ENCODE data around the gene SLC51A. TPM values are rescaled to one million over a fixed set of nuclear protein-coding genes. Genes with fewer than 3 reads are reported as not detected.
"Not testable (repeated sequence)": the region's sequence is repeated elsewhere in the genome, so short reads cannot be mapped to it uniquely, and the experiment has no call there.

SLC51A gene
- total RNA-seq, 1 experiment from 2014 or later: not detected

DNA sequence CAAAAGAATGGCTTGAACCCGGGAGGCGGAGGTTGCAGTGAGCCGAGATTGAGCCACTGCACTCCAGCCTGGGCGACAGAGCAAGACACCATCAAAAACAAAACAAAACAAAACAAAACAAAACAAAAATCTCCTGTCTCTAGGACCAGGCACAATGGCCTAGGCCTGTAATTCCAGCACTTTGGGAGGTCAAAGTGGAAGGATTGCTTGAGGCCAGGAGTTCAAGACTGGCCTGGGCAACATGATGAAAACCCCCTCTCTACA is 32.2 kb upstream of the SLC51A start:
- not testable (repeated sequence) for H3K36me3 ChIP-seq; H3K4me3 ChIP-seq; DNase-seq (ENCODE audit: low read depth in 1 of 2, low spot score in 2 of 2); H3K27me3 ChIP-seq (replicated peaks); H3K27ac ChIP-seq; H3K4me1 ChIP-seq (replicated peaks); H3K9me3 ChIP-seq (replicated peaks)

DNA sequence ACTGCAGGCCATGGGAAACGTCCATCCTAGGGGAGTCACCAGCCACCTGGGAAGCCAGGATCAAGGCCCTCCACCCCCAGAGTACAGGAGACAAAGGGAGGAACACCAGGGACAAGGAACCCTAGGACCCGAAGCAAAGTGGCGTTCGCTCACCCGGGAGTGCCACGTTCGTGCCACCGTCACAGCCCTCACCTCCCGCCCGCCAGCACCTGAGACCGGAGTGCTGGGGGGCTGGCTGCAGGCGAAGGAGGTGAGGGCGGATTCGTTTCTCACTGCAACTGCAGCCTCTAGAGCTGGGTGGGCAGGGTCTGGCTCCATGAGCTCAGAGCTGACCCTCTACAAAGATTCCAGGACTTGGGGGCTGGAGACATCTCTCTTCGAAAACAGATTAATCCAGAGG is 31.5 kb upstream of the SLC51A start:
- Histone ChIP-seq H3K4me3 (no peak overlapping the region), H3K27me3 (replicated peaks) (no peaks in the 10 kb centered on the region), H3K36me3 (no peaks in the 10 kb centered on the region), H3K4me1 (replicated peaks) (no peaks in the 10 kb centered on the region), H3K9me3 (replicated peaks) (no peaks in the 10 kb centered on the region), H3K27ac (no peak overlapping the region)
- no peak for DNase-seq (ENCODE audit: low read depth in 1 of 2, low spot score in 2 of 2)

DNA sequence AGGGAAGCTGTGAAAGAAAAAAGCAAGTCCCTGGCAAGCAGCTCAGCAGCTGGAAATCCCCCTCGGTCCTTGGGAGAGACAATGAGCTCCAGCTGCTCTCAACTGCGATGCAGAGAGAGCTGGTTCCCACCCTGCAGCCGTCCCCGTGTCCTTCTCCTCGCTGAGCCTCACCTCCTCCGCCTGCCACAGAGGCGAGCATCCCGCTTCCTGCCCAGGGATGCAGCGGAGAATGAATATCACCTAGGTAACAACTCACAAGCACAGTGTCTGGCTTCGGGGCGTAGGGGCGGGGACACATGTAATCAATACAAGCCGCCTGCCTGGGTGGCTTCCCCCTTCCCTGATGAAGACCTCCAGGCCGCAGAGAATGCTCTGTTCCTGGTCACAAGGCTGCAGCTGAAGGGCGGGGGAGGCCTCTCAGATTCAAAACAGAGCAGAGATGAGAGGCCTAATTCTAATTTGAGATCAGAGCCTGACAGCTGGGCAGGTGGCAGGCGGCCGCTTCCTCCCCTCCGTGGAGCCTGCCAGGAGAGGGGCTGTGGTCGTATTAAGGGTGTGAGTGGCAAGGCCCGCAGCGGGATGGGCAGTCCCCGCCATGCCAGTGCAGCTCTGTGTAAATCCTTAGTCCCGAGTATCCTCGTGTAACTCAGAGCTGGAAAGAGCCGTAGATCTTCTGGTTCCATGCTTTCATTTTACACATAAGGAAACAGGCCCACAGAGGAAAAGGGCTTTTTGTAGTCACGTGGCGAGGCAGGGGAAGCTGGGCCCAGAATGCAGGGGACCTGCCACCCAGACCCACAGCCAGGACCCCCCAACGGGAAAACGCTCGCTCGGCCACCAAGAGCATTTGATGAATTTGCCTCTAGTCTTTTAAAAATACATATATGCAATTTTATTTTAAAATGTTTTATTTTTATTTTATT is 29.4 kb upstream of the SLC51A start:
- Histone ChIP-seq H3K36me3 (no peaks in the 10 kb centered on the region), H3K27ac (no peak overlapping the region), H3K27me3 (replicated peaks) (no peaks in the 10 kb centered on the region), H3K4me1 (replicated peaks) (no peaks in the 10 kb centered on the region), H3K9me3 (replicated peaks) (no peaks in the 10 kb centered on the region), H3K4me3 (no peak overlapping the region)
- DNase-seq (ENCODE audit: low read depth in 1 of 2, low spot score in 2 of 2): no peak

DNA sequence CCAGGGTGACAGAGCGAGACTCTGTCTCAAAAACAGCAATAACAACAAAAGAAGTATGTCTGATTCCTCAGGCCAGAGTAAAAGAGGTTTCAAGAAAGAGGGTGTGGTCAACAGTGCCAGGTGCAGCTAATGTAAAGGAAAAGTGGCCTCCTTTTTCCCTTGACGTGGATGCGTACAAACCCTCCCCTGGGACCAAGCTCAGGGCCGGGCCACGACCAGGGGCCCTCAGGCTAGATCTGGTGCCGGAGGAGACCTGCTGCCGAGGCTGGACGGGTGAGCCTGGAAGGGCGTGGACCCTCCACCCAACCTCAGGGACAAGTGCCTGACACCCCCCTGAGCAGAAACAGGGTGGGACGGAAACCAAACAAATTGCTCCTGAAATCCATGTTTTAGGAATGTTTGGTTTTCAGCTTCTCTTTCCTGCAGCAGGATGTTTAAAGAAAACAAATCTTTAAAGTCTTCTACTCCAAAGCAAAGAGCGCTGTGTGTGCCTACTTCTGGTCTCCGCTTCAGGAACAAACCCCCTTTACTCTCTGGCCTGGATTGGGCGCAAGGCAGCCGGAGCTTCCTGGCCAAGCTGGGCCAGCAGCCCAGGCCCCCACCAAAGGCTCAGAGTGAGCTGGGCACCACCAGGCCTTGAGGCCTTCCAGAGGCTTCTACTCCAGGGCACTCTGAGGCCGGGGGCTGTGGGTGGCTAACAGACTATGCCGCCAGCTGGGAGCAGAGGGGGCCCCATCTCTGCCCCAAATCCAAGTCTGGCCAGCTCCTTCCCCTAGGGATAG is 26.6 kb upstream of the SLC51A start:
- DNase-seq (ENCODE audit: low read depth in 1 of 2, low spot score in 2 of 2): no peak
- Histone ChIP-seq H3K36me3 (no peaks in the 10 kb centered on the region), H3K9me3 (replicated peaks) (no peaks in the 10 kb centered on the region), H3K4me3 (no peak overlapping the region), H3K27ac (no peak overlapping the region), H3K4me1 (replicated peaks) (no peaks in the 10 kb centered on the region), H3K27me3 (replicated peaks) (no peaks in the 10 kb centered on the region)

DNA sequence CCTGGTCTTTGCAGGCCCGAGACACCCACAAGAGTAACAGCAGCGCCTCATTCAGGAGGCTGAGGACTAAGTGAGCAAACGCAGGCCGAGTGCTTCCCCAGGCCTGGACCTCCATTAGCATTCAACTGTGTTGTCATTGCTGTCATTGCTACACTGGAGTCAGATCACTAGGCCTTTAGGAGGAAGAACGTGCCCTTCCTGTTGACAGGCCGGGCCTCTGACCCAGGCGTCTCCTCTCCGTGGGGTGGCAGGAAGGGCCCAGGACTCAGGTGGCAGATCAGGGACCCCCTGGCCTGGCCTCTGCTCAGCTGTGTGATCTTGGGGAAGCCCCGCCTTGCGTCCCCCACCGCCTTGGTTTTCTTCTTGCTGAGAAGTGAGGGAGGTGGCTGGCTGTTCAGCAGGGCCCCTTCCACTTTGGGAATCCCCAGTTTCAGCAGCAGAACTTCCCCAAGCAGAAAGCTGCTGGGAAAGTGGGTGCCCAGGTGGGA is 24.3 kb upstream of the SLC51A start:
- Histone ChIP-seq H3K9me3 (replicated peaks) (no peaks in the 10 kb centered on the region), H3K36me3 (no peaks in the 10 kb centered on the region)

DNA sequence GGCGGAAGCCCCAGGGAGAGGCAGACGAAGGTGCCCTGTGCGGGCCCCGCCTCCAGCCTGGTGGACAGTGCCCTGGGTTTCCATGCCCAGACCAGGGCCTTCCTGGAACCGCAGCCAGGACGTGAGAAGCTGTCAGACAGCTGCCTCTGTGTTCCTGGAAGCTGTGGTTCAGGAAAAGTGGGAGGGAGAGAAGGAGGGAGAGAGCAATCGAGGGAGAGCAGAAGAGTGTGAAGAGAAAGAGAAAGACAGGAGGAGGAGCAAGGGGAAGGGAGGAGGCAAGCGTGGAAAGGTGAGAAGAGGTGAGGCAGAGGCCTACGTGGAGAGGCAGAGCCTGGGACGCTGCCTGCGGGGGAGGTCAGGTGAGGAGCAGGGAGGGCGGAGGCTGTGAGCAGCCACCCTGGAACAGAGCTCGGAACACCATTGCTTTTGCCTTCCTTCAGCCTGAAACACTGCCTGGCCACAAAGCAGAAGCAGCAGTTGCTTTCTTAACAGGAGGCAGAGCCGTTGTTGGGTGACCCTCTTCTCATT is 23.7 kb upstream of the SLC51A start:
- H3K4me1 ChIP-seq (replicated peaks): no peaks in the 10 kb centered on the region
- no peaks in the 10 kb centered on the region for H3K9me3 ChIP-seq (replicated peaks)
- no peak overlapping the region for H3K4me3 ChIP-seq
- DNase-seq (ENCODE audit: low read depth in 1 of 2, low spot score in 2 of 2): no peak
- H3K36me3 ChIP-seq: no peaks in the 10 kb centered on the region
- no peaks in the 10 kb centered on the region for H3K27me3 ChIP-seq (replicated peaks)
- no peak overlapping the region for H3K27ac ChIP-seq

More for the DNA sequence above, 24.3 kb upstream of the SLC51A start:
- no peak overlapping the region for H3K27ac ChIP-seq
- no peaks in the 10 kb centered on the region for H3K4me1 ChIP-seq (replicated peaks)
- DNase-seq (ENCODE audit: low read depth in 1 of 2, low spot score in 2 of 2): no peak
- H3K27me3 ChIP-seq (replicated peaks): no peaks in the 10 kb centered on the region
- H3K4me3 ChIP-seq: no peak overlapping the region

DNA sequence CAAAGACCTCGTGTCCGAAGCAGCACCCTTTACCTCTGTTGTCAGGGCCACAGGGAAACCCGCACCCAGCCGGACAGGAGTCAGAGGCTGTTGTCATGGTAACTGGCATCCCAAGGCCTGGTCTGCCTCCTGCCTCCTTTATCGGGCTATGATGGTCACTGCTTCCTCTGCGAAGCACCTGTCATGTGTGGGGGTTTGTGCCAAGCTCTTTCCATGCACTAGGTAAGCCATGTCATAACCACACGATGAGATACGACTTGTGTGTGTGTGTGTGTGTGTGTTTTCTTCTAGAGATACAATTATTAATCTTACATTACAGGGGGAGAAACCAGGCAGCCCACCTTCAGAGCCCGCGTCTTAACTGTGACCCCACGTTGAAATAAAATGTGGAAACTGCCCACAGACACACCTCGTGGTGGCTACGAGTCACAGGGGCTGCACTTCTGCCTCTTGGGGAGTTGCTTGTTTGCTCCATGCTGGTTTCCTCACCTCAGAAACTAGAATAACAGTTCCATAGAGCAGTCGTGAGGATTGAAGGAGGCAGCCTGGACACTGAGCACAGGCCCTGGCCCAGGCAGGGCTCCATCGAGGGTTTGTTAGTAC is 23.1 kb upstream of the SLC51A start:
- no peaks in the 10 kb centered on the region for H3K9me3 ChIP-seq (replicated peaks)
- H3K4me3 ChIP-seq: no peak overlapping the region
- H3K36me3 ChIP-seq: no peaks in the 10 kb centered on the region
- H3K27me3 ChIP-seq (replicated peaks): no peaks in the 10 kb centered on the region
- DNase-seq (ENCODE audit: low read depth in 1 of 2, low spot score in 2 of 2): no peak
- H3K4me1 ChIP-seq (replicated peaks): no peaks in the 10 kb centered on the region
- no peak overlapping the region for H3K27ac ChIP-seq

DNA sequence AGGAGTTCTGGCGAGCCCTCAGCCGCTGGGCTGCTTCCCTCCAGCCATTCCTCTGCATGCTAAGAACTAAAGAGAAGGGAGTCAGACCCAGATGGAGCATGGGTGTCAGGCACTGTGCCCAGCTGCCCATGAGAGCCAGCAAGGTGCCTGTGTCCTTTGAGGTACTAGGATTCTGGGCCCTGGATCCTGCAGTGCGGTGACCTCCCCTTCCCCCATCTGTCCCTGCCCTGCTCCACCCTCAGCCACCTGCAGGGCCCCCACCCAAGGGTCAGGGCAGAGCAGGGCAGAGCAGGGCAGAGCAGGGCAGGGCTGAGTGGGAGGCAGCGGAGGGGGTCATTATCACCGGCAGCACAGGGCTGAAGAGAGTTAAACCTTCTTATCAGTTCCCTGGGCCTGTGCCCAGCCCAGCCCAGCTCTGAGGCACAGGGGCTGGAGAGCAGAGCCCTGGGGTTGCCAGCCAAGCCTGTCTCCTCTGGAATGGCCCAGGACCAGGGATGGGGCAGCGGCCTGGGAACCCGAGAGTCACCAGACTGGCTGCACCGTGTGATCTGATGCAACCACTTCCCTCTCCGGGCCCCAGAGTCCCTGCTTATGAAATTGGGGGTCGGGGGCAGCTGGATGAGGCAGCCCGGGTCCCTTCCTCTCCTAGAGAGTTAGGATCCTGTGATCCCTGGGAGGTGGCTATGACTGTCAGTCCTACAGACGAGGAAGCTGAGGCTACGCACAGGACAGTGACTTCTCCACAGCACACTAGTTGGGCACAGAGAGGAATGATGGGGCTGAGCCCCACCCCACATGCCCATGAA is 22.4 kb upstream of the SLC51A start:
- Histone ChIP-seq H3K36me3 (no peaks in the 10 kb centered on the region), H3K9me3 (replicated peaks) (no peaks in the 10 kb centered on the region), H3K27me3 (replicated peaks) (no peaks in the 10 kb centered on the region), H3K4me3 (no peak overlapping the region), H3K27ac (no peak overlapping the region), H3K4me1 (replicated peaks) (no peaks in the 10 kb centered on the region)
- no peak for DNase-seq (ENCODE audit: low read depth in 1 of 2, low spot score in 2 of 2)

DNA sequence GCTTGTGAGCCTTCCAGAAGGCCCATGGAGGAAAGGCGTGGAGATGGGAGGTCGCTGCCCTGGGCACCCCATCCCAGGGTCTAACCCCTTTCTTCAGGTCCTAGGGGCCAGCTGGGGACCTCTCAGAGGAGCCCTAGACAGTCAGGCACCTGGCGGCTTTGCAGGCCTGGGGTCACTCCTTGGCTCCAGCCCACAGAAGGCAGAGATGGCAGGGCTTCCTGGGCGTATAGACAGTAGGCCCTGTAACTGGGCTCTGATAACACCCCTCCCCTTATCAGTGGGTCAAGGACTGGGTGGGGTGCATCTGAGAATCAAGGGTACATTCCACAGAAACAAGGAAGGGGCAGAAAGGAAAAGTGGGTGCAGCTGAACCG is 21.8 kb upstream of the SLC51A start:
- Histone ChIP-seq H3K4me3 (no peak overlapping the region), H3K27me3 (replicated peaks) (no peaks in the 10 kb centered on the region), H3K27ac (no peak overlapping the region), H3K36me3 (no peaks in the 10 kb centered on the region), H3K4me1 (replicated peaks) (no peaks in the 10 kb centered on the region), H3K9me3 (replicated peaks) (no peaks in the 10 kb centered on the region)
- DNase-seq (ENCODE audit: low read depth in 1 of 2, low spot score in 2 of 2): no peak

DNA sequence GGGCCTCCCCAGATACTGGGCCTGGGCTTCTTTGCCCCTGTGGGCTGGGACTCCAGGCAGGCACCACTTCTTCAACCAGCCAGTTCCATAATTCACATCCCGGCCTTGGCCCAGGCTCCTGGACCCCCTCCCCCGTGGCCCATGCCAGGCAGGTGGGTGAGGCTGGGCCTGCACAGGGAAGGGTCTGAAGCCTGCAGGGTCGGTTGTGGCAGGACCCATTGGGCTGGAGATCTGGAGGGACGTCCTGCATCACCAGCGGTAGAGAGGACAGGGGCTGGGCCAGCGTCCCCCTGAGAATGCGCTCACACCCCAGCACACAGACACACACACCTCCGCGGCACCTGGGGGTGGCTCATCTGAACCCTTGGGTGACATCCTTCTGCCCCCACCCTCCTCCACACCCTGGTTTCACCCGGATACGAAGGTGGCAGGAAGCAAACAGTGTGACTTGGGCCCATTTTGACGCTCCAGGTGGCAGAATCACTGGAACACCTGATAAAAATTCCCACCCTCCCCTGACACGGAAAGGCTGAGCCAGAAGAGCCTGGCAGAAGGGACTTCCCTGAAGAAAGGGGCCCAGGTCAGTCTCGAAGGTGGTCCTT is 20.6 kb upstream of the SLC51A start:
- no peak overlapping the region for H3K4me3 ChIP-seq
- H3K27me3 ChIP-seq (replicated peaks): no peaks in the 10 kb centered on the region
- no peak for DNase-seq (ENCODE audit: low read depth in 1 of 2, low spot score in 2 of 2)
- H3K27ac ChIP-seq: no peak overlapping the region
- H3K9me3 ChIP-seq (replicated peaks): no peaks in the 10 kb centered on the region
- H3K4me1 ChIP-seq (replicated peaks): no peaks in the 10 kb centered on the region
- no peaks in the 10 kb centered on the region for H3K36me3 ChIP-seq

DNA sequence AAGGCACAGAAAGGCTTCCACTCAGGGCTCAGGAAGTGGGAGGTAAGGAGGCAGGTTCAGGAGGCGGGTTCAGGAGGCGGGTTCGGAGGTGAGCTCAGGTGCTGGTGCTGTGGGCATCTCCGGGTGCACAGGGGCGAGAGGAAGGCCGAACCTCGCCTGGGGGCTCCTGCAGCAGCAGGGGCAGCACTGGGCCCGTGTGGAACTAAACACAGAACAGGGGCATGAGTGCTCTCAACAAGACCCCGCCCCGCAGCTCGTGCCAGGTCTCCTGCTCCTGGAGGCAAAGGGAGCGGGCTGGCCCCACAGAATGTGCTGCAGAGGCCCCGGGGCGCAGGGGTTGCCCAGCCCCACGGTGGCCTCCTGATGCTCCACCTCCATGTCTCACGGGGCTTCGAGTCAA is 18.8 kb upstream of the SLC51A start:
- Histone ChIP-seq H3K27ac (no peak overlapping the region), H3K27me3 (replicated peaks) (no peaks in the 10 kb centered on the region), H3K9me3 (replicated peaks) (no peaks in the 10 kb centered on the region), H3K4me1 (replicated peaks) (no peaks in the 10 kb centered on the region), H3K36me3 (no peaks in the 10 kb centered on the region), H3K4me3 (no peak overlapping the region)
- no peak for DNase-seq (ENCODE audit: low read depth in 1 of 2, low spot score in 2 of 2)

DNA sequence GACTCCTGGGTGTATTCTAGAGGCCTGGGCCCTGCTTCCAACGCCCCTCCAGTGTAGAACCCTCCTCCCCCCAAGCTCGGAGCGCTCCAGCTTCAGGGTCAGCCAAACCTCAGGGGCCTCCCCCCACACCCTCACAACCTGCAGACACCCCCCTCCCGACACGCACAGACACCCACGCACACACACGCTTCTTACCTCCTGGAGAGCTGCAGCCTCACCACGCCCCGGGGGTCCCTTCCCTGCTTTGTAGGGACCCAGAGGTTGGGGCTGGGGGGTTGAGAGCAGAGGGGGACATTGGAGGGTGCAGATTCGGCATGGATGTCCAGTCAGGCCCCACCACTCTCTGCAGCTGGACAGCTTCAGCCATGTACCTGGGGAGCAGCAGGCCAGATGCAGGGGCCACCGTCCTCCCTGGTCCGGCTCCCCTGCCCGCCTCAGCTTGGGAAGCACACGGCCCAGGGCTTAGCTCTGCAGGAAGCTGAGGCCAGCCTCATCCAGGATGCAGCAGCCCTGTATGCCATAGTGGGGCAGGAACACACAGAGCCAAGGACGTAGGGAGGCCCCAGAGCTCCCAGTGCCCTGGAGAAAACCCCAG is 18.2 kb upstream of the SLC51A start:
- Histone ChIP-seq H3K4me3 (no peak overlapping the region), H3K9me3 (replicated peaks) (no peaks in the 10 kb centered on the region), H3K4me1 (replicated peaks) (no peaks in the 10 kb centered on the region), H3K36me3 (no peaks in the 10 kb centered on the region), H3K27me3 (replicated peaks) (no peaks in the 10 kb centered on the region), H3K27ac (no peak overlapping the region)
- no peak for DNase-seq (ENCODE audit: low read depth in 1 of 2, low spot score in 2 of 2)

Measured in SJSA1 (cell line).